C4-2B (cell line): Measurements from ENCODE around the gene KRT76.

ENCODE experiments used
- CTCF ChIP-seq: fragments of 450-650 bp; conservative IDR thresholded peaks from 2 replicates; pipeline ENCODE4 v1.5.1; 2017; ENCODE audit warnings: mild to moderate bottlenecking
- ZFX ChIP-seq: fragments of 450-650 bp; IDR thresholded peaks from 2 replicates; pipeline ENCODE4 v1.6.1; 2017

GRCh38 chr12:52756281-52756960, 20.7 kb downstream of the KRT76 start:
- no peak for TF ChIP-seq CTCF
- no peak for TF ChIP-seq ZFX
